Measurements from ENCODE around the gene RANBP2.
"Not testable (repeated sequence)": the region's sequence is repeated elsewhere in the genome, so short reads cannot be mapped to it uniquely, and the experiment has no call there.

RANBP2 gene

GRCh38 chr2:108719149-108720044 is at the start of gene RANBP2:
TSS of gene RANBP2 (plus strand) at chr2:108719482. CDS start at chr2:108719607, 125 bp downstream.
- DNase-seq = peak; percentile 97

GRCh38 chr2:108670282-108670681 is 49.0 kb upstream of the RANBP2 start:
- not testable (repeated sequence) for DNase-seq

GRCh38 chr2:108672200-108672805 is 47.0 kb upstream of the RANBP2 start:
- not testable (repeated sequence) for DNase-seq

- not testable (repeated sequence) for DNase-seq
Observed at GRCh38 chr2:108676522-108676921, 42.8 kb upstream of the RANBP2 start.

- DNase-seq = not testable (repeated sequence)
Observed at GRCh38 chr2:108677239-108677744, 42.0 kb upstream of the RANBP2 start.

- peak; percentile 78 for DNase-seq
Observed at GRCh38 chr2:108678198-108678651, 41.1 kb upstream of the RANBP2 start.

GRCh38 chr2:108680805-108681204 is 38.5 kb upstream of the RANBP2 start:
- not testable (repeated sequence) for DNase-seq

GRCh38 chr2:108688818-108689756 is 30.2 kb upstream of the RANBP2 start:
- not testable (repeated sequence) for DNase-seq

- DNase-seq = not testable (repeated sequence)
Observed at GRCh38 chr2:108690001-108690400, 29.3 kb upstream of the RANBP2 start.

GRCh38 chr2:108691447-108691846 is 27.8 kb upstream of the RANBP2 start:
- no peak for DNase-seq

- no peak for DNase-seq
Observed at GRCh38 chr2:108701208-108701607, 18.1 kb upstream of the RANBP2 start.

- DNase-seq = no peak
Observed at GRCh38 chr2:108701806-108702205, 17.5 kb upstream of the RANBP2 start.

GRCh38 chr2:108704871-108705270 is 14.4 kb upstream of the RANBP2 start:
- DNase-seq = no peak

- no peak for DNase-seq
Observed at GRCh38 chr2:108707300-108707699, 12.0 kb upstream of the RANBP2 start.

- DNase-seq = not testable (repeated sequence)
Observed at GRCh38 chr2:108716971-108717370, 2.3 kb upstream of the RANBP2 start.

GRCh38 chr2:108726048-108726447 is 6.8 kb downstream of the RANBP2 start:
- not testable (repeated sequence) for DNase-seq

- peak; percentile 9 for DNase-seq
Observed at GRCh38 chr2:108734656-108735055, 15.4 kb downstream of the RANBP2 start.

GRCh38 chr2:108757973-108758372 is 38.7 kb downstream of the RANBP2 start:
- DNase-seq = not testable (repeated sequence)

GRCh38 chr2:108762618-108763017 is 43.3 kb downstream of the RANBP2 start:
- not testable (repeated sequence) for DNase-seq

GRCh38 chr2:108766671-108767070 is 47.4 kb downstream of the RANBP2 start:
- DNase-seq = not testable (repeated sequence)

GRCh38 chr2:108767859-108768258 is 48.6 kb downstream of the RANBP2 start:
- not testable (repeated sequence) for DNase-seq

- DNase-seq = no peak
Observed at GRCh38 chr2:108776475-108776874, 57.2 kb downstream of the RANBP2 start.
